ENCODE results near the gene ADIRF. TPM values are rescaled to one million over a fixed set of nuclear protein-coding genes. Genes with fewer than 3 reads are reported as not detected.

ADIRF gene
- polyA plus RNA-seq, 1 donor (not counting 4 experiments of a cell fraction or from before 2014, with no cell fraction given) = 157 TPM

GRCh38 chr10:86963341-86963919 is 4.9 kb upstream of the ADIRF start:
- no peaks in the 10 kb centered on the region for H3K9me3 ChIP-seq (ENCODE audit: control insufficient read depth, low read depth, low read length)
- H2AFZ ChIP-seq (ENCODE audit: control insufficient read depth, low read length) = no peak overlapping the region
- FAIRE-seq (no peak), DNase-seq (ENCODE audit: low read depth, low spot score) (no peak)
- no peak overlapping the region for H3K9ac ChIP-seq (ENCODE audit: control insufficient read depth, extremely low read depth, insufficient read depth, low read length)
- TF ChIP-seq, protein P1, sequence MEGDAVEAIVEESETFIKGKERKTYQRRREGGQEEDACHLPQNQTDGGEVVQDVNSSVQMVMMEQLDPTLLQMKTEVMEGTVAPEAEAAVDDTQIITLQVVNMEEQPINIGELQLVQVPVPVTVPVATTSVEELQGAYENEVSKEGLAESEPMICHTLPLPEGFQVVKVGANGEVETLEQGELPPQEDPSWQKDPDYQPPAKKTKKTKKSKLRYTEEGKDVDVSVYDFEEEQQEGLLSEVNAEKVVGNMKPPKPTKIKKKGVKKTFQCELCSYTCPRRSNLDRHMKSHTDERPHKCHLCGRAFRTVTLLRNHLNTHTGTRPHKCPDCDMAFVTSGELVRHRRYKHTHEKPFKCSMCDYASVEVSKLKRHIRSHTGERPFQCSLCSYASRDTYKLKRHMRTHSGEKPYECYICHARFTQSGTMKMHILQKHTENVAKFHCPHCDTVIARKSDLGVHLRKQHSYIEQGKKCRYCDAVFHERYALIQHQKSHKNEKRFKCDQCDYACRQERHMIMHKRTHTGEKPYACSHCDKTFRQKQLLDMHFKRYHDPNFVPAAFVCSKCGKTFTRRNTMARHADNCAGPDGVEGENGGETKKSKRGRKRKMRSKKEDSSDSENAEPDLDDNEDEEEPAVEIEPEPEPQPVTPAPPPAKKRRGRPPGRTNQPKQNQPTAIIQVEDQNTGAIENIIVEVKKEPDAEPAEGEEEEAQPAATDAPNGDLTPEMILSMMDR (optimal IDR thresholded peaks at IDR 0.05 in 1 of 3, IDR thresholded peaks at IDR 0.05 in 1 of 3, conservative IDR thresholded peaks at IDR 0.05 in 1 of 3; ENCODE audit: extremely low read depth in 1 of 3, insufficient read depth in 2 of 3, low read length in 3 of 3) = no peak
- TF ChIP-seq EZH2 (IDR thresholded peaks at IDR 0.05; ENCODE audit: low read length) = no peak
- H3K4me1 ChIP-seq (ENCODE audit: control insufficient read depth, extremely low read depth, insufficient read depth, low read length) = peaks cover 60% of the 10 kb centered on the region
- no peak overlapping the region for H3K4me2 ChIP-seq (ENCODE audit: control insufficient read depth, extremely low read depth, insufficient read depth, low read depth, low read length)
- H3K4me3 ChIP-seq (ENCODE audit: control insufficient read depth in 2 of 3, extremely low read depth in 1 of 3, insufficient read depth in 2 of 3, low read depth in 1 of 3, low read length in 3 of 3) = no peak overlapping the region
- dilution Hi-C loops (cut with MboI; ENCODE audit: extremely low pct_ligation_motif_present, low sequenced_read_pairs) = no loop called here
- H3K9me1 ChIP-seq (ENCODE audit: control insufficient read depth, extremely low read depth, insufficient read depth, low read length) = peaks cover 2% of the 10 kb centered on the region
- peaks cover 2 to 6% of the 10 kb centered on the region in 2 experiments for H3K36me3 ChIP-seq (ENCODE audit: control insufficient read depth in 2 of 2, extremely low read depth in 1 of 2, insufficient read depth in 2 of 2, low read length in 2 of 2)
- no peak overlapping the region for H3K27ac ChIP-seq (ENCODE audit: control insufficient read depth, insufficient read depth, low read length)
- no peaks in the 10 kb centered on the region for H3K27me3 ChIP-seq (ENCODE audit: control insufficient read depth, extremely low read depth, insufficient read depth, low read length)
- peaks cover 39% of the 10 kb centered on the region for H3K79me2 ChIP-seq (ENCODE audit: control insufficient read depth, insufficient read depth, low read length)
- H4K20me1 ChIP-seq (ENCODE audit: control insufficient read depth, extremely low read depth, insufficient read depth, low read length) = no peaks in the 10 kb centered on the region

DNA sequence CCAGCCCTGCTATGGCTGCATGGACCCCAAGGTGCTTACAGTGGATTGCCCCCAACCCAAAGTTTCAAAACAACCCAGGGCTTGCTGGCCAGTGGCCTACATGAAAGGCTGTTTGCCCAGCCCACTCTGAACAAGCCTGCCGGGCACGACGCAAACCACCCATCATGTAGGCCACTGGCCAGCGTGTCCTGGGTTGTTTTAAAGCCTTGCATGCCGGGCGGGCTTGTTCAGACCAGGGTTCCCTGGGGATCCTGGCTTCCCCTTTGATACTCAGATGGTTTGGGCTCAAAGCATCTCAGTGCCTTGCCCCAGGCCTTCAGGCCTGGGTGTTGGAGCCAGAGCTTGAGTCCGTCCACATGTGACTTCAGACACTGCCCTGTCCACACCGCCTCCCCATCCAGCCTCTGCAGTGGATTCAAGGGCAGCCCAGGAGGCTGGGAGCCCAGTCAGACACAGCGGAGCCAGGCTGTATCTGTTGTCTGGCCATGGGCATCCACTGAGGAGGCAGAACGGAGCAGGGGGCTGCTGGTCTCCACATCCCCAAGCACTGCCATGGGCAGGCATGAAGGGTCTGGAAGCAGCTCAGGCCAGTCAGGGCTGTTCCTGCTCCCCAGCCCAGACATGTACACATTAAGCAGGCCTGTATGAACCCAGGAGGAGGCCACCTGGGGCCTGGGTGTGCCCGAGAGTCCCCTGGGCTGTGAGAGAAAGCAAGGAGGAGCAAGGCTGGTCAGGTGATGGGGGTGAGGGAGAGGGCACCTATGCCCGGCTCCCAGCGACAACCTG is 4.0 kb upstream of the ADIRF start:
- Histone ChIP-seq H3K79me2 (ENCODE audit: control insufficient read depth, insufficient read depth, low read length) (peaks cover 39% of the 10 kb centered on the region), H3K36me3 (ENCODE audit: control insufficient read depth in 2 of 2, extremely low read depth in 1 of 2, insufficient read depth in 2 of 2, low read length in 2 of 2) (peaks cover 2 to 6% of the 10 kb centered on the region in 2 experiments), H3K27ac (ENCODE audit: control insufficient read depth, insufficient read depth, low read length) (no peak overlapping the region), H3K9me1 (ENCODE audit: control insufficient read depth, extremely low read depth, insufficient read depth, low read length) (peaks cover 2% of the 10 kb centered on the region), H3K4me1 (ENCODE audit: control insufficient read depth, extremely low read depth, insufficient read depth, low read length) (peaks cover 52% of the 10 kb centered on the region), H3K9me3 (ENCODE audit: control insufficient read depth, low read depth, low read length) (no peaks in the 10 kb centered on the region), H3K4me3 (ENCODE audit: control insufficient read depth in 2 of 3, extremely low read depth in 1 of 3, insufficient read depth in 2 of 3, low read depth in 1 of 3, low read length in 3 of 3) (no peak overlapping the region), H3K27me3 (ENCODE audit: control insufficient read depth, extremely low read depth, insufficient read depth, low read length) (no peaks in the 10 kb centered on the region), H4K20me1 (ENCODE audit: control insufficient read depth, extremely low read depth, insufficient read depth, low read length) (no peaks in the 10 kb centered on the region), H3K9ac (ENCODE audit: control insufficient read depth, extremely low read depth, insufficient read depth, low read length) (no peak overlapping the region), H2AFZ (ENCODE audit: control insufficient read depth, low read length) (no peak overlapping the region), H3K4me2 (ENCODE audit: control insufficient read depth, extremely low read depth, insufficient read depth, low read depth, low read length) (no peak overlapping the region)
- dilution Hi-C loops (cut with MboI; ENCODE audit: extremely low pct_ligation_motif_present, low sequenced_read_pairs) = no loop called here
- DNase-seq (ENCODE audit: low read depth, low spot score) = no peak
- no peak for FAIRE-seq
- TF ChIP-seq, protein P1 (optimal IDR thresholded peaks at IDR 0.05 in 1 of 3, IDR thresholded peaks at IDR 0.05 in 1 of 3, conservative IDR thresholded peaks at IDR 0.05 in 1 of 3; ENCODE audit: extremely low read depth in 1 of 3, insufficient read depth in 2 of 3, low read length in 3 of 3) = no peak
- no peak for TF ChIP-seq EZH2 (IDR thresholded peaks at IDR 0.05; ENCODE audit: low read length)
